Transverse colon (tissue), 3 donors: ENCODE results near the gene PHOX2A.

Source experiments
- CTCF ChIP-seq, 5 experiments: fragments of 200-600 bp in 3 of 5; fragments of 450-650 bp in 2 of 5; sonication (generic) in 3 of 5; IDR thresholded peaks; 1 replicate in 2 of 5; 2 replicates in 3 of 5; pipeline ENCODE4 v1.5.1; 2016 to 2017; ENCODE audit warnings: antibody characterized with exemption in 5 of 5, inconsistent platforms in 3 of 5, mild to moderate bottlenecking in 2 of 5, moderate library complexity in 1 of 5
- POLR2A ChIP-seq: fragments of 450-650 bp; IDR thresholded peaks from one replicate; pipeline ENCODE4 v1.6.1; 2016; ENCODE audit warnings: antibody characterized with exemption, mild to moderate bottlenecking, moderate library complexity

DNA sequence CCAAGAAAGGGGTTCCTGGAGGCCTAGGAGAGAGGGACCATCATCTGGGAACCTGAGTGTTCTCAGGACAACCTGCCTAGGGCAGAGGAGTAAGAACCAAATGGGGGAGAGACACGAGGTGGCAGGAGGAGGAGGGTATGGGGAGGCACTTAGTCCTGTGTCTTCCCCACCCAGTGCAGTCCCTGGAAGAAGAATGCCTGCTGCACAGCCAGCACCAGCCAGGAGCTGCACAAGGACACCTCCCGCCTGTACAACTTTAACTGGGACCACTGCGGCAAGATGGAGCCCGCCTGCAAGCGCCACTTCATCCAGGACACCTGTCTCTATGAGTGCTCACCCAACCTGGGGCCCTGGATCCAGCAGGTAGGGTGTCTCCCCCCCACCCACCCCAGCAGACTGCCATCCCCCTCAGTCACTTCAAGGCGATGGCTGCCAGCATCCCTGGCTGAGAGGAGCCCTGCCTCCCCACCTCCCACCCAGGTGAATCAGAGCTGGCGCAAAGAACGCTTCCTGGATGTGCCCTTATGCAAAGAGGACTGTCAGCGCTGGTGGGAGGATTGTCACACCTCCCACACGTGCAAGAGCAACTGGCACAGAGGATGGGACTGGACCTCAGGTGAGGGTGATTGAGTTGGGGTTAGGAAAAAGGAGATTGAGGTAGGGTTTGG, 23.1 kb downstream of the PHOX2A start:
- TF ChIP-seq POLR2A (no peak), CTCF (IDR thresholded peaks at IDR 0.05) (no peak)
